GM12872 (cell line): ENCODE results near the gene LRMDA.

Experiments
- TF ChIP-seq, protein P1 (sequence below): IDR thresholded peaks from 3 replicates; pipeline ENCODE4 v1.5.1; 2011; ENCODE audit warnings: low read depth, mild to moderate bottlenecking, low read length, moderate library complexity; ENCODE audit not compliant: insufficient read depth

Gene LRMDA

DNA sequence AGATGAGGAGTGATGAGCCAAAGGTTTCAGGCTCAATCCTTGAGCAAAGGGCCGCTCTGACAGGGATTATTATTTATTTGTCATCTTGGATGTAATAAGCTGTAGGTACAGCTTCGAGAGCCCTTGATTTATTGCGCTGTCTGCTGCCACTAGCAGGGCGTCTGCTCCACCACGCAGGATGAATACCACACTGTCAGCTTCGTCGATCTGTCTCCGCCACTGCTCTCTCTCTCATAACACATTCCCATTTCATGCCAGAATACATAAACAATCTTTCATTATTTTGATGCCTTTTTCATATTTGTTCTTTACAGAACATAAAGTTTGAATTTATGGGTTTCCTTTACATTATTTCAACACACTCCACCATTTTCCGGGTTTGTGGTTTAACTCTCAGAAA lies 276.6 kb downstream of the LRMDA start:
- TF ChIP-seq, protein P1, sequence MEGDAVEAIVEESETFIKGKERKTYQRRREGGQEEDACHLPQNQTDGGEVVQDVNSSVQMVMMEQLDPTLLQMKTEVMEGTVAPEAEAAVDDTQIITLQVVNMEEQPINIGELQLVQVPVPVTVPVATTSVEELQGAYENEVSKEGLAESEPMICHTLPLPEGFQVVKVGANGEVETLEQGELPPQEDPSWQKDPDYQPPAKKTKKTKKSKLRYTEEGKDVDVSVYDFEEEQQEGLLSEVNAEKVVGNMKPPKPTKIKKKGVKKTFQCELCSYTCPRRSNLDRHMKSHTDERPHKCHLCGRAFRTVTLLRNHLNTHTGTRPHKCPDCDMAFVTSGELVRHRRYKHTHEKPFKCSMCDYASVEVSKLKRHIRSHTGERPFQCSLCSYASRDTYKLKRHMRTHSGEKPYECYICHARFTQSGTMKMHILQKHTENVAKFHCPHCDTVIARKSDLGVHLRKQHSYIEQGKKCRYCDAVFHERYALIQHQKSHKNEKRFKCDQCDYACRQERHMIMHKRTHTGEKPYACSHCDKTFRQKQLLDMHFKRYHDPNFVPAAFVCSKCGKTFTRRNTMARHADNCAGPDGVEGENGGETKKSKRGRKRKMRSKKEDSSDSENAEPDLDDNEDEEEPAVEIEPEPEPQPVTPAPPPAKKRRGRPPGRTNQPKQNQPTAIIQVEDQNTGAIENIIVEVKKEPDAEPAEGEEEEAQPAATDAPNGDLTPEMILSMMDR, result no peak

DNA sequence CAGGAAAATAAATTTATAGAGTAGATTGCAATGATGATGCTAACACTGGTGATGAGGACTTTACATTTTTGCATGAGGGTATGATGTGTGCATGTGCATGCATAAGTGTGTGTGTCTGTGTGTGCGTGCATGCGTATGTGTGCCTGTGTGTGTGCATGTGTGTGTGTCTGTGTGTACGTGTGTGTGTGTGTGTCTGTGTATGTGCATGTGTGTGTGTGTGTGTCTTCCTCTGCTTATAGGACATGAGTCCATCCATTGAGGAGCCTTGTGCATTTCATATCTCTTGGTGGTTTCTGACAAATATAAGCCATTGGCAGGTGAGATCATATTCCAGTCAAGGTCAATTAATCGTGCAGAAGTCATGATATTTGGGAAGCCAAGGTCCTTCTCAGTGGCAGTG lies 277.8 kb downstream of the LRMDA start:
- TF ChIP-seq, protein P1, result no peak

DNA sequence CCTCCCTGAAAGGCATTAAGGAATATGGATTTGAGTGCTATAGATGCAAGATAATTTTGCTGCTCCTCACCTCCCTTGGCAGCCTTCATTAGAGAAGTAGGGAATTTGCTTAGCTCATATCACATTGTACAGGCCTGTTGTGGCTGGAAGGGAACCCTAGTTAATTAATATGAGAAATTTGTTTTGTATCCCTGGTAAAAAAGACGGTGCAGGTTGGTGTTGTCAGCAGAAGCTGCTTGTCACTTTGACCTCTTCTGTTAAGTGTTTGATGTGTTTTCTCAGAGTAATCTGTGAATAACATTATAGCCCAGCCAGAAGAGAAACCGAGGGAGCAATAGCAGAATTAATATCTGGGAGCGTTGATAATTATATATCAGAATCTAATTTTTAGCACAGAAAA lies 278.4 kb downstream of the LRMDA start:
- TF ChIP-seq, protein P1, result no peak

DNA sequence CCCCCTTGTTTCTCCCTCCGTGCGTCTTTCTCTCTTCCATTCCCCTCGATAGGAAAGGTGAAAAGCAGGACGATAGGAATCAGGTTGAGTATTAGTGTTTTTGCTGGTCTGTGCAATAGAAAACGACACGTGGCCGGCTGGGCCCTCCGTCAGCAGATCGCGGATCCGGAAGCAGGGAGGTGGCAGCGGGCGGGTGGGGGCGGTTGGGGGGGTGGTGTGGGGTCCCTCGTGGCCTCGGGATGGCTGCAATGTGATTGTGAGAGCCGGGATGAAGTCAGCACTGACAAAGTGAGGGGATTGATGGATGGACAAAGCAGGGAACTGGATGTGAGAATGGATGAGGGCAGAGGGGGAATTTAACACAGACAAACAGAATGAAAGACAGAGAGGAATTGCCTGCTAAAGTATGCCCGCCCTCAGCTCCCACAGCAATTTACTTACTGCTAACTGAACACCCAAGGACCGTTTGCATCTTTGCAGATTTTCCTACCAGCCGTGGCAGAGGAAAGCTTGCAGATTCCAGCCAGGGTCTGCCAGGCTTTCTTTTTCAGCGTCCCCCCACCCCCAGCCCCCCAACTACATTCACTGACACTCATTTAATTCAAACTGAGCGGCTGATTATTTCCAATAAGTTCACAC lies 280.9 kb downstream of the LRMDA start:
- TF ChIP-seq, protein P1, result no peak

DNA sequence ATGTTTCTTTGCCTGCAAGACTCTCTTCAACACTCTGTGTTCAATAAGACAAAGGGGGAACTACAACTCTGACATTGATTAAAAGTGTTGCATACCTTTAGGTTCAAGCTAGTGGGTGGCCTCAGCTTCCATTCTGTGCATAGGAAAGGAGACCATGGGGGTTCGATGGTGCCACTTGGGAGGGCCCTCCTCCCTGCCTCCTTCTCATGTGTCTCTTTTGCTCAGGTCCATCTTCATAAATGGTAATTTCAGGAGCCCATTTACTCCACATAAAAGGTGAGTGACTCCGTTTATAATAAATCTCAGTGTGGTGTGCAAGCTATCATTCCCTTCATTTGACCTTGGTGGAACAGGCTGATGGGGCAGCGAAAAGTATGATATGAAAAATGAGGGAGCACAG lies 285.1 kb downstream of the LRMDA start:
- TF ChIP-seq, protein P1, result no peak

DNA sequence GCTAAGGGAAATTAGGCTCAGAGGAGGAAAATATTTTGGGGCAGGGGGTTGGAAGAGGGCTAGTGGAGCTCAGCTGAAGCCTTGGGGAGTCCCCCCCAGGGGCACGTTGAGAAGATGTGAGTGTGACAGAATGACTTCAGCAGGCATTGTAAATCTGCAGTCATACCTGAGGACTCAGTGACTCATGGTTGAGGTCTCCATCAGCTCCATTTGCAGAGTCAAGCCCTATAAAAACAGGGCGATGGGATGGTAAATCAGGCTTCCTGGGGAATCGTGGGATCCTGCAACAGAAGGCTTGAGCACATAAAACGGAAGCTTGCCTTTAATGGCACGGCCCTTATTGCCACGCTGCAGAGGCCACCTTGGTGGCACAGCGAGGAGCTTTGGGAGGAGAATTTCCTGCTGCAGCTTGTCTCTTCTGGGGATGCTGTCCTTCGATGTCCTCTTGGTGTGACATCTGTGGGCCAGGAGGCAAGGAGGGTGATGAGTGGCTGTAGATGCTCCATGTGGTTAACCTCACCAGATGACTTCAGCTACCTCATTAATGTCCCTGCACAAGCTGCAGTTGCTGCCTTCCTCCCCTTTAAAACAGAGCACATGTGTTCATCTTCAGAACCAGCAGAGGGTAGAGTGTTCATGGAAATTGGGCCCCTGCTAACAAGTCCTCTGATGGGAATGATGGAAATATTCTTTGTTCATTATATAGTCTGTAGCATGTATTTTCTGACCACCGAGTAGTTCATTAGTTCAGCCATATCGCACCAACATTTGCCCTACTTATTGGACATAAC lies 285.9 kb downstream of the LRMDA start:
- TF ChIP-seq, protein P1, result no peak

DNA sequence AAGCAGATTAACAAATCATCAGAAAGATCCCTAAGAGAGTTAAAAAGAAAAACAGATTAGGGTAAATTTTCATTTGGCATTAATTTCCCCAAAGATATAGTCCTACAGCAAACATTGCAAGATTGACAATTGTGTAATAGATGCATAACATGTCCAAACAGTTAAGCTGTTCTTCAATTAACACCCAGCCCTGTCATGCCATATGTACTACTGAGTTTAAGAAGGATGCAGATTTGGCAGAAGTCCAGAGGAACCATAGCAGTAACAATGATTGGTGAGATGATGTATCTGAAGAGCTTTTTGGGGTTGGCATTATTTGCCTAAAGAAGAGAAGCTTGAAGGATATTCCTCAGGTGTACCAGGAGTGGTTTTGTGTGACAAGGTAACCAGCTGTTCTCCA lies 287.6 kb downstream of the LRMDA start:
- TF ChIP-seq, protein P1, result no peak
